ENCODE data around the gene SLC8A2. TPM values are rescaled to one million over a fixed set of nuclear protein-coding genes. Genes with fewer than 3 reads are reported as not detected.

Gene SLC8A2
- total RNA-seq, 1 experiment from 2014 or later = 6.7 TPM

- no peaks in the 10 kb centered on the region for H3K36me3 ChIP-seq (replicated peaks; ENCODE audit: control insufficient read depth, insufficient read depth, low read length)
- no peak overlapping the region for H3K4me3 ChIP-seq (ENCODE audit: insufficient read depth, low read depth, low read length)
- peak; percentile 51 for DNase-seq
- peaks cover 22% of the 10 kb centered on the region for H3K27me3 ChIP-seq (ENCODE audit: control insufficient read depth, insufficient read depth, low read length)
These were observed 2.0 kb downstream of the SLC8A2 start for GRCh38 chr19:47469719-47470118.

GRCh38 chr19:47469363-47469700, 2.4 kb downstream of the SLC8A2 start:
- DNase-seq = peak; percentile 48
- Histone ChIP-seq H3K27me3 (ENCODE audit: control insufficient read depth, insufficient read depth, low read length) (peaks cover 22% of the 10 kb centered on the region), H3K36me3 (replicated peaks; ENCODE audit: control insufficient read depth, insufficient read depth, low read length) (no peaks in the 10 kb centered on the region), H3K4me3 (ENCODE audit: insufficient read depth, low read depth, low read length) (no peak overlapping the region)

GRCh38 chr19:47467914-47468313, 3.8 kb downstream of the SLC8A2 start:
- DNase-seq = peak; percentile 72
- Histone ChIP-seq H3K36me3 (replicated peaks; ENCODE audit: control insufficient read depth, insufficient read depth, low read length) (no peaks in the 10 kb centered on the region), H3K27me3 (ENCODE audit: control insufficient read depth, insufficient read depth, low read length) (peaks cover 22% of the 10 kb centered on the region), H3K4me3 (ENCODE audit: insufficient read depth, low read depth, low read length) (no peak overlapping the region)

GRCh38 chr19:47465957-47466356, 5.7 kb downstream of the SLC8A2 start:
- Histone ChIP-seq H3K36me3 (replicated peaks; ENCODE audit: control insufficient read depth, insufficient read depth, low read length) (no peaks in the 10 kb centered on the region), H3K27me3 (ENCODE audit: control insufficient read depth, insufficient read depth, low read length) (peaks cover 19% of the 10 kb centered on the region), H3K4me3 (ENCODE audit: insufficient read depth, low read depth, low read length) (no peak overlapping the region)
- no peak for DNase-seq

- peak; percentile 28 for DNase-seq
- no peak overlapping the region for H3K4me3 ChIP-seq (ENCODE audit: insufficient read depth, low read depth, low read length)
- peaks cover 9% of the 10 kb centered on the region for H3K27me3 ChIP-seq (ENCODE audit: control insufficient read depth, insufficient read depth, low read length)
- H3K36me3 ChIP-seq (replicated peaks; ENCODE audit: control insufficient read depth, insufficient read depth, low read length) = no peaks in the 10 kb centered on the region
These were observed 6.8 kb downstream of the SLC8A2 start for GRCh38 chr19:47464675-47465419.

- H3K4me3 ChIP-seq (ENCODE audit: insufficient read depth, low read depth, low read length) = no peak overlapping the region
- no peak for DNase-seq
- no peaks in the 10 kb centered on the region for H3K36me3 ChIP-seq (replicated peaks; ENCODE audit: control insufficient read depth, insufficient read depth, low read length)
- H3K27me3 ChIP-seq (ENCODE audit: control insufficient read depth, insufficient read depth, low read length) = peaks cover 13% of the 10 kb centered on the region
These were observed 9.8 kb downstream of the SLC8A2 start for GRCh38 chr19:47461876-47462275.

- H3K36me3 ChIP-seq (replicated peaks; ENCODE audit: control insufficient read depth, insufficient read depth, low read length) = no peaks in the 10 kb centered on the region
- no peak for DNase-seq
- no peak overlapping the region for H3K4me3 ChIP-seq (ENCODE audit: insufficient read depth, low read depth, low read length)
- H3K27me3 ChIP-seq (ENCODE audit: control insufficient read depth, insufficient read depth, low read length) = peaks cover 15% of the 10 kb centered on the region
These were observed 12.2 kb downstream of the SLC8A2 start for GRCh38 chr19:47459477-47459876.

GRCh38 chr19:47458672-47459071, 13.0 kb downstream of the SLC8A2 start:
- Histone ChIP-seq H3K36me3 (replicated peaks; ENCODE audit: control insufficient read depth, insufficient read depth, low read length) (no peaks in the 10 kb centered on the region), H3K27me3 (ENCODE audit: control insufficient read depth, insufficient read depth, low read length) (peaks cover 15% of the 10 kb centered on the region), H3K4me3 (ENCODE audit: insufficient read depth, low read depth, low read length) (no peak overlapping the region)
- DNase-seq = no peak

- no peak for DNase-seq
- H3K4me3 ChIP-seq (ENCODE audit: insufficient read depth, low read depth, low read length) = no peak overlapping the region
- H3K27me3 ChIP-seq (ENCODE audit: control insufficient read depth, insufficient read depth, low read length) = peaks cover 15% of the 10 kb centered on the region
- H3K36me3 ChIP-seq (replicated peaks; ENCODE audit: control insufficient read depth, insufficient read depth, low read length) = no peaks in the 10 kb centered on the region
These were observed 14.8 kb downstream of the SLC8A2 start for GRCh38 chr19:47456721-47457474.

GRCh38 chr19:47450478-47450877, 21.2 kb downstream of the SLC8A2 start:
- peaks cover 20% of the 10 kb centered on the region for H3K27me3 ChIP-seq (ENCODE audit: control insufficient read depth, insufficient read depth, low read length)
- H3K36me3 ChIP-seq (replicated peaks; ENCODE audit: control insufficient read depth, insufficient read depth, low read length) = no peaks in the 10 kb centered on the region
- no peak overlapping the region for H3K4me3 ChIP-seq (ENCODE audit: insufficient read depth, low read depth, low read length)
- DNase-seq = no peak

- no peaks in the 10 kb centered on the region for H3K36me3 ChIP-seq (replicated peaks; ENCODE audit: control insufficient read depth, insufficient read depth, low read length)
- H3K27me3 ChIP-seq (ENCODE audit: control insufficient read depth, insufficient read depth, low read length) = peaks cover 28% of the 10 kb centered on the region
- H3K4me3 ChIP-seq (ENCODE audit: insufficient read depth, low read depth, low read length) = peak overlapping the region; percentile 61
- no peak for DNase-seq
These were observed 23.3 kb downstream of the SLC8A2 start for GRCh38 chr19:47448360-47448727.

GRCh38 chr19:47447470-47448359, 24.0 kb downstream of the SLC8A2 start:
- DNase-seq = peak; percentile 98
- H3K36me3 ChIP-seq (replicated peaks; ENCODE audit: control insufficient read depth, insufficient read depth, low read length) = no peaks in the 10 kb centered on the region
- H3K27me3 ChIP-seq (ENCODE audit: control insufficient read depth, insufficient read depth, low read length) = peaks cover 28% of the 10 kb centered on the region
- H3K4me3 ChIP-seq (ENCODE audit: insufficient read depth, low read depth, low read length) = peak overlapping the region; percentile 61

GRCh38 chr19:47446534-47447469, 24.9 kb downstream of the SLC8A2 start:
- H3K27me3 ChIP-seq (ENCODE audit: control insufficient read depth, insufficient read depth, low read length) = peaks cover 28% of the 10 kb centered on the region
- H3K36me3 ChIP-seq (replicated peaks; ENCODE audit: control insufficient read depth, insufficient read depth, low read length) = no peaks in the 10 kb centered on the region
- H3K4me3 ChIP-seq (ENCODE audit: insufficient read depth, low read depth, low read length) = peak overlapping the region; percentile 56
- DNase-seq = peak; percentile 94
